Stimulated activated CD8-positive, alpha-beta memory T cell treated with anti-CD3 and anti-CD28 coated beads, Interleukin-15, amount 100 ng/mL, for 1 hour (primary cell): Measurements from ENCODE around the gene TBX5.

Experiments
- DNase-seq: peaks from one replicate; pipeline ENCODE4 v3.0.0-alpha.2; 2020; ENCODE audit warnings: low read depth

The TBX5 gene

GRCh38 chr12:114430306-114430705, 24.4 kb upstream of the TBX5 start:
- DNase-seq, result no peak

- no peak for DNase-seq
These were observed 19.2 kb upstream of the TBX5 start for GRCh38 chr12:114425031-114425626.

GRCh38 chr12:114420944-114421335, 15.0 kb upstream of the TBX5 start:
- DNase-seq, result no peak

- DNase-seq, result no peak
These were observed 14.4 kb upstream of the TBX5 start for GRCh38 chr12:114420182-114420943.

- no peak for DNase-seq
These were observed 10.1 kb upstream of the TBX5 start for GRCh38 chr12:114416028-114416427.

- no peak for DNase-seq
These were observed 9.6 kb upstream of the TBX5 start for GRCh38 chr12:114415525-114415868.

- DNase-seq, result no peak
These were observed 9.1 kb upstream of the TBX5 start for GRCh38 chr12:114414866-114415524.

- no peak for DNase-seq
These were observed 8.3 kb upstream of the TBX5 start for GRCh38 chr12:114414031-114414865.

GRCh38 chr12:114412825-114413749, 7.1 kb upstream of the TBX5 start:
- DNase-seq, result no peak

- DNase-seq, result no peak
These were observed 6.4 kb upstream of the TBX5 start for GRCh38 chr12:114412307-114412706.

GRCh38 chr12:114411071-114411837, 5.3 kb upstream of the TBX5 start:
- DNase-seq, result no peak

- DNase-seq, result no peak
These were observed 4.1 kb upstream of the TBX5 start for GRCh38 chr12:114409852-114410600.

- no peak for DNase-seq
These were observed 3.2 kb upstream of the TBX5 start for GRCh38 chr12:114408886-114409851.

GRCh38 chr12:114408471-114408885, 2.5 kb upstream of the TBX5 start:
- no peak for DNase-seq

GRCh38 chr12:114407842-114408411, 2.0 kb upstream of the TBX5 start:
- no peak for DNase-seq

GRCh38 chr12:114406984-114407841, 1.3 kb upstream of the TBX5 start:
- DNase-seq, result no peak

- DNase-seq, result no peak
These were observed 506 bp upstream of the TBX5 start for GRCh38 chr12:114406316-114406983.
